Psoas muscle (tissue), 8 donors: ENCODE results near the gene ESR1. TPM values are rescaled to one million over a fixed set of nuclear protein-coding genes. Genes with fewer than 3 reads are reported as not detected.

Experiments used
- ATAC-seq, 4 donors: fragments of 200-7000 bp; cut with Tn5 transposase; one replicate each; pipeline ENCODE4 v1.9.1; 2020; ENCODE audit warnings: moderate library complexity in 3 of 4, mild to moderate bottlenecking in 2 of 4
- DNase-seq, 2 donors: peaks; one replicate each; pipeline ENCODE4 v3.0.0-alpha.2; 2020
- H3K27ac ChIP-seq: fragments of 200-600 bp; one replicate; pipeline ENCODE4 v1.8.0; 2022
- H3K27me3 ChIP-seq, 3 donors: fragments of 200-600 bp in 1 of 3; one replicate each; pipeline versions ENCODE4 v1.6.1 to v1.8.0; 2013 to 2022; ENCODE audit warnings: low read length in 2 of 3, mild to moderate bottlenecking in 2 of 3, moderate library complexity in 1 of 3; ENCODE audit not compliant: insufficient read depth in 3 of 3
- H3K36me3 ChIP-seq, 2 donors: fragments of 200-600 bp in 1 of 2; one replicate each; pipeline versions ENCODE4 v1.6.1 to v1.8.0; 2013 to 2022; ENCODE audit warnings: low read depth in 1 of 2, mild to moderate bottlenecking in 1 of 2, moderate library complexity in 1 of 2; ENCODE audit not compliant: insufficient read depth in 1 of 2
- H3K4me1 ChIP-seq: fragments of 200-600 bp; one replicate; pipeline ENCODE4 v1.8.0; 2022
- H3K4me3 ChIP-seq: fragments of 200-600 bp; one replicate; pipeline ENCODE4 v1.8.0; 2022; ENCODE audit warnings: mild to moderate bottlenecking
- H3K9me3 ChIP-seq: fragments of 200-600 bp; one replicate; pipeline ENCODE4 v1.8.0; 2022
- WGBS, 3 donors: extraction: QIAGEN DNeasy Blood & Tissue Kit; methylation state at CpG; one replicate each; pipeline versions ENCODE4 v1.1.6 to v1.1.7; 2013; 5-methylcytosine and 5-hydroxymethylcytosine counted together
- intact Hi-C, 2 donors: fragments of 100-400 bp; cut with DNase I; formaldehyde crosslinking; loops; one replicate each; pipeline versions ENCODE4 v1.11.0 to v1.14.2; 2022
- polyA plus RNA-seq, 3 donors: library from polyadenylated mRNA; stranded (reverse); fragments of 200-250 nt; gene quantifications; one replicate each; pipeline ENCODE4 v1.2.3, GENCODE V29; 2013
- total RNA-seq, 4 donors: library from RNA; stranded (reverse); fragmentation: NEBNext Ultra II Directional in 2 of 4; extraction: Animal tissue kit (Norgen Biotek cat#: 25700) in 2 of 4; gene quantifications; one replicate each; pipeline versions ENCODE4 v1.2.1 to v1.2.4, GENCODE V29; 2021 to 2023
- TF ChIP-seq, protein P1 (sequence below): fragments of 200-600 bp; IDR thresholded peaks from one replicate; pipeline ENCODE4 v1.8.0; 2022; ENCODE audit warnings: antibody characterized with exemption
- donor health status: healthy with polysubstance abuse.
- donor health status: DM: no; HTN: no; CAD: no; lungs with moderate emphysema.
- donor health status: Bipolar disorder and iron deficiency.
- donor health status: healthy.
- donor health status: DM: yes; HTN: yes; CAD: no.
- donor health status: DM: no; HTN: no; CAD: no.
- donor health status: DM: no; HTN: no; CAD: no.
- donor health status: DM: yes; HTN: yes; CAD: no.

The ESR1 gene
- total and polyA plus RNA-seq, 7 donors, result 0.42 to 4.4 (median 1.5) TPM

DNA sequence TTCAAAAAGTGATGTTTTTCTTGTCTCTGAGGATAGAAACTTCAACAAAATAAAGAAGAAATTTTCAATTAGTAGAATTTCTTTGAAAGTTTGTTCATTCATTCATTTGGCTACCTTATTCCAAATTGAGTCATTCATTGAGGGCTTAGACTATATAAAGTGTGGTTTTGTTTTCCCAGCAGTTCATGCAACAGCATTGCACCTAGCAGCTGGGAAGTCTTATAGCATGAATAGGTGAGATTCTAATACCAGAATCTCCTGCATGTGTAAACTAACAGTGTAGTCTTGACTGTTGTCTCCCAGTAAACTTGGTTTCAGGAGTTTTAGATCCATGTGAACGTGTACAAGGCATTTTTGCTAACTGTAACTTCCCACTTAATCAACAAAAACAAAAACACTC is 7.1 kb downstream of the ESR1 start:
- intact Hi-C loops, result loop anchor here in 1 of 2 donors (5.0 kb wide), 2 partner anchors 63 to 453 kb away; no protein-coding TSS in a partner anchor

DNA sequence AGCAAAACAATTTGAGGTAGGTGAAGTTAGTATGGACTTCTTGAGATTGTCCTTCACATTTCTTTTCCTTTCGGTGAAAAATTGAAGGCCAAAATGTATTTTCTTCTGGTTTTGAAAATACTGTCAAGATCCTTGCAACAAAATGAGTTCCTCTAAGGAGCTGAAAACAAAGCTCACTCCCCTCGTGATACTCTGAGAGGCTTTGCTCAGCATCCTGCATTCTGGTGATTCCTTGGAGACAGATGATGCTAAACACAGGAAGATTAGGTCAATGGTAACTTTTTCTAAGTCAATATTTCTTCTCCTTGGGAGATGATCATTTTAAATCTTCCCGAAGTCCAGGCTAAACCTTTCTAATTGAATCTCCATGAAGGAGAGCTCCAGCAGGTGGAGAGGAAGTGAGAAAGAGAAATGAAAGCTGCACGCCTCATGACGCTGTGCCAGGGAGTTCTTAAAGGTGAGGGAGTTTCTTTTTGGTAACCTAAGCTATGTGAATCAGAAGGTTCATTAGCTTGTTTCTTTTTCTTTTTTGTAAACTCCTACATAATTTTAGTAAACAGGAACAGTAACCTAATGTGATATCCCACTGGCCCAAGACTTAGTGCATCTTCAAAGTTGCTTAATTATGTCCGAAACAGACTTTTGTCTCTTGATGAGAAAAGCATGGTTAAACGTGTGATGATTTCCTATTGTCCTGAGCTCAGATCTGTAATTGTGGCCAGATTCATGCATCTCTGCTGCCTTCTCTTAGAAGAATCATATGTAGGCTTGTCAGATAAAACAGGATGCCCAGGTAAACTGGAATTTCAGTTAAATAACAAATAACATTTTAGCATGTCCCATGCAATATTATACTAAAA is 15.0 kb downstream of the ESR1 start:
- Histone ChIP-seq H3K9me3 (no peaks in the 10 kb centered on the region), H3K36me3 (no peaks in the 10 kb centered on the region), H3K4me1 (peaks cover 11% of the 10 kb centered on the region), H3K4me3 (no peak overlapping the region), H3K27ac (no peak overlapping the region), H3K27me3 (no peaks in the 10 kb centered on the region)
- DNase-seq (no peak), ATAC-seq (no peak)
- 64 to 71% (median 65%) methylated on average over 7 of the region's 7 CpGs for WGBS, 3 donors
- intact Hi-C loops, result no loop called here
- TF ChIP-seq, protein P1, sequence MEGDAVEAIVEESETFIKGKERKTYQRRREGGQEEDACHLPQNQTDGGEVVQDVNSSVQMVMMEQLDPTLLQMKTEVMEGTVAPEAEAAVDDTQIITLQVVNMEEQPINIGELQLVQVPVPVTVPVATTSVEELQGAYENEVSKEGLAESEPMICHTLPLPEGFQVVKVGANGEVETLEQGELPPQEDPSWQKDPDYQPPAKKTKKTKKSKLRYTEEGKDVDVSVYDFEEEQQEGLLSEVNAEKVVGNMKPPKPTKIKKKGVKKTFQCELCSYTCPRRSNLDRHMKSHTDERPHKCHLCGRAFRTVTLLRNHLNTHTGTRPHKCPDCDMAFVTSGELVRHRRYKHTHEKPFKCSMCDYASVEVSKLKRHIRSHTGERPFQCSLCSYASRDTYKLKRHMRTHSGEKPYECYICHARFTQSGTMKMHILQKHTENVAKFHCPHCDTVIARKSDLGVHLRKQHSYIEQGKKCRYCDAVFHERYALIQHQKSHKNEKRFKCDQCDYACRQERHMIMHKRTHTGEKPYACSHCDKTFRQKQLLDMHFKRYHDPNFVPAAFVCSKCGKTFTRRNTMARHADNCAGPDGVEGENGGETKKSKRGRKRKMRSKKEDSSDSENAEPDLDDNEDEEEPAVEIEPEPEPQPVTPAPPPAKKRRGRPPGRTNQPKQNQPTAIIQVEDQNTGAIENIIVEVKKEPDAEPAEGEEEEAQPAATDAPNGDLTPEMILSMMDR, result no peak

More for the DNA sequence above, 7.1 kb downstream of the ESR1 start:
- 40 to 46% (median 42%) methylated on average over 1 of the region's 1 CpG for WGBS, 3 donors
- DNase-seq (no peak), ATAC-seq (peak in 2 of 4 donors; percentile 43 to 52)
- TF ChIP-seq, protein P1, result no peak
- H3K36me3 ChIP-seq, result no peaks in the 10 kb centered on the region
- H3K4me1 ChIP-seq, result peaks cover 30% of the 10 kb centered on the region
- peak overlapping the region; percentile 40 for H3K4me3 ChIP-seq
- no peak overlapping the region for H3K27ac ChIP-seq
- H3K27me3 ChIP-seq, result no peaks in the 10 kb centered on the region
- H3K9me3 ChIP-seq, result no peaks in the 10 kb centered on the region

DNA sequence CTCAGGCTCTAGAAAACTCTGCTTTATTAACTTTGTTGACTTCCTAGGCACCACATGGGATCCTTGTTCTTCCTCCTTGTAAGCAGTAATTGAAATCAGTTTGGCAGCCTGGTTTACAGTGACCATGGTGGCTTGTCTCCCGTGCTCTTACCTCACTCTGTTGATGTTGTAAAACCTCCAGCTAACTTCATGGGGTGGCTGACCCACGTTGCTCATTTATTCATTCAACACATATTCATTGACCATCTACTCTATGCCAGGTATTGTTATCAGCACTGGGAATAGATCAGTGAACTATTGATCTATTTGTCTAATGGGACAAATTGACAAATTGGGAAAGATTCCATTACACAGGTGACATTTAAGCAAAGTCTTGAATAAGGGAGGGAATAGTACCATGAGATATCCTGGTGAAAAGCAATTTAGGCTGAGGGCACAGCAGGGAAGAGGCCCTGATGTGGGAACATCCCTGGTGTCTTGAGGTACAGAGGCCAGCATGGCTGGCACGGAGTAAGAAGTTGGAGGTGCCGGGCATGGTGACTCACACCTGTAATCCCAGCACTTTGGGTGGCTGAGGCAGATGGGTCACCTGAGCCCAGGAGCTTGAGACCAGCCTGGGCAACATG is 19.1 kb downstream of the ESR1 start:
- TF ChIP-seq, protein P1, result no peak
- Histone ChIP-seq H3K4me1 (peaks cover 2% of the 10 kb centered on the region), H3K27ac (no peak overlapping the region), H3K36me3 (no peaks in the 10 kb centered on the region), H3K4me3 (no peak overlapping the region), H3K27me3 (no peaks in the 10 kb centered on the region), H3K9me3 (no peaks in the 10 kb centered on the region)
- 81 to 89% (median 87%) methylated on average over 4 of the region's 4 CpGs for WGBS, 3 donors
- ATAC-seq, result no peak
- DNase-seq, result no peak
- intact Hi-C loops, result loop anchor here in 1 of 2 donors (5.0 kb wide), 1 partner anchor 46 kb away; no protein-coding TSS in a partner anchor

DNA sequence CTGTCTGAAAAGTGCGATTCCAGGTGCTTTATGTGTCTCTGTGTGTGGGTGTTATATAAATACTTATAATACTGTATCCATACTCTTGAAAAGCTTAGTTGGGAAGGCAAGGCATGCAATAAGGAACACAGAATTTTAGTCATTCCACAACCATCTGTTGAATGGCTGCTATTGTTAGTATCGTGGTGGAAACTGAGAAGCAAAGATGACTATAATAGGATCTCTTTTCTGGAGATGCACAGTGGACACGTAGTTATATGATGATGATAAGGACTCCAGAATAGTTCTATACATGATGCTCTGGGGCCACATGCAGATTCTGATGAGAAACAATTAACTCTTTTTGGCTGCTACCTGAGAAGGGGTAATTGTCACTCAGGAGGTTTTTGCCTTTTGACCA is 25.2 kb downstream of the ESR1 start:
- DNase-seq (no peak), ATAC-seq (no peak)
- H3K27me3 ChIP-seq, result no peaks in the 10 kb centered on the region
- 65 to 78% (median 78%) methylated on average over 3 of the region's 3 CpGs for WGBS, 3 donors
- TF ChIP-seq, protein P1, result no peak
- H3K27ac ChIP-seq, result no peak overlapping the region
- no peaks in the 10 kb centered on the region for H3K36me3 ChIP-seq
- H3K9me3 ChIP-seq, result no peaks in the 10 kb centered on the region
- no peaks in the 10 kb centered on the region for H3K4me1 ChIP-seq
- no peak overlapping the region for H3K4me3 ChIP-seq
- intact Hi-C loops, result no loop called here
